CD4-positive, alpha-beta T cell (primary cell): ENCODE measurements around the gene TEX22. TPM values are rescaled to one million over a fixed set of nuclear protein-coding genes. Genes with fewer than 3 reads are reported as not detected.

Experiments used
- ATAC-seq: fragments of 200-7000 bp; cut with Tn5 transposase; one replicate; pipeline ENCODE4 v1.10.0; 2022; ENCODE audit warnings: mild to moderate bottlenecking; ENCODE audit not compliant: poor library complexity
- CTCF ChIA-PET: fragments of 350-600 bp; sonication (Branson Sonifier 250); formaldehyde crosslinking; loops from one replicate; lab custom pipeline; 2021; ENCODE audit warnings: antibody characterized with exemption, inconsistent platforms; lab: Charles Lee
- POLR2A ChIA-PET: fragments of 350-600 bp; sonication (Branson Sonifier 250); formaldehyde crosslinking; loops from one replicate; lab custom pipeline; 2021; ENCODE audit warnings: antibody characterized with exemption, inconsistent platforms; lab: Charles Lee
- DNase-seq, 14 experiments: peaks; one replicate each; pipeline ENCODE4 v3.0.0-alpha.2; 2013 to 2020; ENCODE audit warnings: mixed read lengths in 2 of 14
- H3K27ac ChIP-seq, 2 donors: one replicate each; pipeline versions ENCODE4 v1.5.1 to v1.7.0; 2013; ENCODE audit warnings: low read length in 2 of 2, low read depth in 1 of 2, mild to moderate bottlenecking in 1 of 2
- H3K27me3 ChIP-seq, 2 experiments: 1 replicate in 1 of 2; 2 replicates in 1 of 2; pipeline versions ENCODE4 v1.6.1 to v1.7.0; 2013; ENCODE audit warnings: low read length in 2 of 2, control low read depth in 1 of 2, mild to moderate bottlenecking in 1 of 2, moderate library complexity in 1 of 2; ENCODE audit not compliant: insufficient read depth in 2 of 2, control insufficient read depth in 1 of 2
- H3K36me3 ChIP-seq: one replicate; pipeline ENCODE4 v1.6.1; 2013; ENCODE audit warnings: low read length, control low read depth; ENCODE audit not compliant: insufficient read depth
- H3K4me1 ChIP-seq: one replicate; pipeline ENCODE4 v1.6.1; 2013; ENCODE audit warnings: low read length, control low read depth; ENCODE audit not compliant: insufficient read depth
- H3K4me3 ChIP-seq: one replicate; pipeline ENCODE4 v1.5.1; 2013; ENCODE audit warnings: mild to moderate bottlenecking, low read length, moderate library complexity
- H3K9me3 ChIP-seq, 2 experiments: 1 replicate in 1 of 2; 2 replicates in 1 of 2; pipeline versions ENCODE4 v1.6.1 to v1.7.0; 2013; ENCODE audit warnings: low read length in 2 of 2, mild to moderate bottlenecking in 2 of 2, control low read depth in 1 of 2, moderate library complexity in 1 of 2; ENCODE audit not compliant: control insufficient read depth in 1 of 2, insufficient read depth in 1 of 2
- H3K27ac Mint-ChIP-seq: one replicate; pipeline ENCODE4 v1.8.0; 2020; ENCODE audit warnings: mixed read lengths
- H3K27me3 Mint-ChIP-seq: one replicate; pipeline ENCODE4 v1.8.0; 2021; ENCODE audit warnings: mixed read lengths
- H3K36me3 Mint-ChIP-seq: one replicate; pipeline ENCODE4 v1.8.0; 2021; ENCODE audit warnings: low read depth, mixed read lengths
- H3K4me1 Mint-ChIP-seq: one replicate; pipeline ENCODE4 v1.8.0; 2021; ENCODE audit warnings: low read depth, mixed read lengths
- H3K4me3 Mint-ChIP-seq: one replicate; pipeline ENCODE4 v1.8.0; 2020; ENCODE audit warnings: mild to moderate bottlenecking, mixed read lengths
- H3K9me3 Mint-ChIP-seq: one replicate; pipeline ENCODE4 v1.8.0; 2020; ENCODE audit warnings: mixed read lengths
- intact Hi-C, 2 experiments: fragments of 100-400 bp; cut with DNase I in 1 of 2; cut with micrococcal nuclease in 1 of 2; formaldehyde crosslinking; loops; one replicate each; pipeline versions ENCODE4 v1.15.1 to v1.9.0; 2023 to 2025; cut with DNase I, micrococcal nuclease
- total RNA-seq, 174 experiments: library from RNA in 2 of 174; stranded (reverse) in 2 of 174; gene quantifications; one replicate each; pipeline ENCODE4 v1.2.3 and lab custom pipeline; 2021 to 2026
- TF ChIP-seq, protein P1 (sequence below): fragments of 200-600 bp; IDR thresholded peaks from one replicate; pipeline ENCODE4 v1.8.0; 2022; ENCODE audit warnings: antibody characterized with exemption, mild to moderate bottlenecking

Gene TEX22
- total RNA-seq, 2 experiments from 2014 or later: 1.3 to 2.8 TPM

DNA sequence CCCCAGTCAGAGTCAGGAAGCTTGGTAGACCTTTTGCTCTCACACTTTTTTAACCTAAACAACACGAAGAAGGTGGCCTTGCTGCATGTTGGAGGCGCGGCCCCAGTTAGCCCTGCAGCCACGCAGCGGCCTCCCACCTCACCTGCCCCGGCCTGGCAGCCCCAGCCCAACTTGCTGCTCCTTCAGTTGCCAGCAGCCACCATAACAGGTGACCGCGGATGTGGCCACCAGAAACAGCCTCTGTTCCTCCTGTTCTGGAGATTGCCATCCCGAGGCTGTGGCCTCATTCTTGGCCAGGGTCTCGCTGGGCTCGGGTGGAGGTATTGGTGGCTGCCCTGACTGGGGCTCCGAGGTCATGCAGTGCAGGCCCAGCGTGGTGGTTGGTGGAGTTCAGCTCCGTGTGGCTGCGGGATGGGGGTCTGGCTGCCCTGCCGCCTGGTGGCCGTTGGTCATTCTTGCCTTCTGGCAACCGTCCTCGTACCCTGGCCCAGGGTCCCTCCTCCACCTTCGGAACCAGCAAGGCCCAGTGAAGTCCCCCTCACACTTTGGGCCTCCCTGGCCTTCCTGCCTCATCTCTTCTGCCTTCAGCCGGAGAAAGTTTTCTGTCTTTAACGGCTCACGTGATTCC lies 20.7 kb upstream of the TEX22 start:
- H3K27ac Mint-ChIP-seq: no peak overlapping the region
- CTCF ChIA-PET: no interaction called here
- peaks cover 9% of the 10 kb centered on the region for H3K4me1 Mint-ChIP-seq
- H3K4me3 Mint-ChIP-seq: no peak overlapping the region
- TF ChIP-seq, protein P1, sequence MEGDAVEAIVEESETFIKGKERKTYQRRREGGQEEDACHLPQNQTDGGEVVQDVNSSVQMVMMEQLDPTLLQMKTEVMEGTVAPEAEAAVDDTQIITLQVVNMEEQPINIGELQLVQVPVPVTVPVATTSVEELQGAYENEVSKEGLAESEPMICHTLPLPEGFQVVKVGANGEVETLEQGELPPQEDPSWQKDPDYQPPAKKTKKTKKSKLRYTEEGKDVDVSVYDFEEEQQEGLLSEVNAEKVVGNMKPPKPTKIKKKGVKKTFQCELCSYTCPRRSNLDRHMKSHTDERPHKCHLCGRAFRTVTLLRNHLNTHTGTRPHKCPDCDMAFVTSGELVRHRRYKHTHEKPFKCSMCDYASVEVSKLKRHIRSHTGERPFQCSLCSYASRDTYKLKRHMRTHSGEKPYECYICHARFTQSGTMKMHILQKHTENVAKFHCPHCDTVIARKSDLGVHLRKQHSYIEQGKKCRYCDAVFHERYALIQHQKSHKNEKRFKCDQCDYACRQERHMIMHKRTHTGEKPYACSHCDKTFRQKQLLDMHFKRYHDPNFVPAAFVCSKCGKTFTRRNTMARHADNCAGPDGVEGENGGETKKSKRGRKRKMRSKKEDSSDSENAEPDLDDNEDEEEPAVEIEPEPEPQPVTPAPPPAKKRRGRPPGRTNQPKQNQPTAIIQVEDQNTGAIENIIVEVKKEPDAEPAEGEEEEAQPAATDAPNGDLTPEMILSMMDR: no peak
- no peaks in the 10 kb centered on the region for H3K36me3 Mint-ChIP-seq
- intact Hi-C loops: loop anchor here in 1 of 2 experiments (10.0 kb wide), 1 partner anchor 47 kb away; no protein-coding TSS in a partner anchor
- Histone ChIP-seq H3K4me1 (peaks cover 8% of the 10 kb centered on the region), H3K27me3 (no peaks in the 10 kb centered on the region), H3K4me3 (no peak overlapping the region), H3K27ac (no peak overlapping the region), H3K36me3 (no peaks in the 10 kb centered on the region), H3K9me3 (no peaks in the 10 kb centered on the region)
- POLR2A ChIA-PET: no interaction called here
- no peaks in the 10 kb centered on the region for H3K27me3 Mint-ChIP-seq
- H3K9me3 Mint-ChIP-seq: no peaks in the 10 kb centered on the region
- DNase-seq (no peak), ATAC-seq (no peak)

DNA sequence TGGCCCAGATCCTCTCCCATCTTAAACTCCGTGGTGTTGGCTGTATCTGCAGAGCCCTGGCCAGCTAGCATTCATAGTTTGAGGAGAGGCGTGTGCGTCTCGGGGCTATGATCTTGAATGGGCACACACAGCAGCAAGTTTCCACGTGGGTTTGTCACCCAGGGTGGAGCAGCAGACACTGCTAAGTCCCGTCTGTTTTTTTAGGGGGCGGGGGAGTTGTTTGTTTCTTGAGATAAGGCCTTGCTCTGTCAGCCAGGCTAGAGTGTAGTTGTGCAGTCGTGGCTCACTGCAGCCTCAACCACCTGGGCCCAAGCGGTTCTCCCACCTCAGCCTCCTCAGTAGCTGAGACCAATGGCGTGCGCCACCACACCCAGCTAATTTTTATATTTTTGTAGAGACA lies 20.1 kb upstream of the TEX22 start:
- no peak overlapping the region for H3K27ac ChIP-seq
- ATAC-seq (no peak), DNase-seq (no peak)
- intact Hi-C loops: loop anchor here in 1 of 2 experiments (10.0 kb wide), 1 partner anchor 47 kb away; no protein-coding TSS in a partner anchor
- H3K36me3 ChIP-seq: peaks cover 2% of the 10 kb centered on the region
- TF ChIP-seq, protein P1: no peak
- no peaks in the 10 kb centered on the region for H3K27me3 ChIP-seq
- peaks cover 3% of the 10 kb centered on the region for H3K36me3 Mint-ChIP-seq
- no peak overlapping the region for H3K27ac Mint-ChIP-seq
- CTCF ChIA-PET: no interaction called here
- POLR2A ChIA-PET: no interaction called here
- no peaks in the 10 kb centered on the region for H3K9me3 ChIP-seq
- peaks cover 8% of the 10 kb centered on the region for H3K4me1 ChIP-seq
- H3K4me1 Mint-ChIP-seq: peaks cover 9% of the 10 kb centered on the region
- H3K27me3 Mint-ChIP-seq: no peaks in the 10 kb centered on the region
- no peak overlapping the region for H3K4me3 ChIP-seq
- no peaks in the 10 kb centered on the region for H3K9me3 Mint-ChIP-seq
- no peak overlapping the region for H3K4me3 Mint-ChIP-seq

DNA sequence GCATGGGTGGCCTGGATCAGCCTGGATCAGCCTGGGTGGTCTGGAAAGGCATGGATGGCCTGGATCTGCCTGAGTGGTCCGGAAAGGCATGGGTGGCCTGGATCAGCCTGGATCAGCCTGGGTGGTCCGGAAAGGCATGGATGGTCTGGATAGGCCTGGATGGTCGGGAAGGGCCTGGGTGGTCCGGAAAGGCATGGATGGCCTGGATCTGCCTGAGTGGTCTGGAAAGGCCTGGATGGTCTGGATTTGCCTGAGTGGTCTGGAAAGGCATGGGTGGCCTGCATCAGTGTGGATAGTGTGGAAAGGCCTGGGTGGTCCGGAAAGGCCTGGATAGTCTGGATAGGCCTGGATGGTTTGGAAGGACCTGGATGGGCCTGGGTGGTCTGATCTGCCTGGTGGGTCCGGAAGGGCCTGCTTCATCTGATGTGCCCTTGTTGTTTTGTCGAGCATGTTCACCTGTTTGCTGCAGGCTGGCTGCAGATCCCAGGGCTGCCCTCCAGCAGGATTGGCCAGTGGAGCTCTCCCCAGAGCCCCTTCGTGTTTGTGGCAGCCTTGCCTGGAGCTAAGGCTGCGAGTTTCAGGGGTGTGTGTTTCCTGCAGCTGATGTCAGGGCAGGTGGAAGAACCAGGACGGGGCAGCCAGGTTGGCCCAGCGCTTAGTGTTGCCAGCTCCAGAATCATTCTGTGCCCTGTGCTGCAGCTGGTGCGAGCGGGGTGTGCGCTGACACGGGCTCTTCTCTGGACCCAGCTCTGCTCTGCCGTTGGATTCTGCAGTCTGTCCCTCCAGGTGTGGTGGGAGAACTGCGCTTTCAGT lies 19.3 kb upstream of the TEX22 start:
- Mint-ChIP-seq H3K4me1 (peaks cover 9% of the 10 kb centered on the region), H3K4me3 (no peak overlapping the region), H3K9me3 (no peaks in the 10 kb centered on the region), H3K27ac (no peak overlapping the region), H3K27me3 (no peaks in the 10 kb centered on the region), H3K36me3 (peaks cover 10% of the 10 kb centered on the region)
- ATAC-seq (no peak), DNase-seq (no peak)
- no peak overlapping the region for H3K27ac ChIP-seq
- no peaks in the 10 kb centered on the region for H3K27me3 ChIP-seq
- intact Hi-C loops: loop anchor here in 1 of 2 experiments (10.0 kb wide), 1 partner anchor 46 kb away; no protein-coding TSS in a partner anchor
- TF ChIP-seq, protein P1: no peak
- H3K4me3 ChIP-seq: no peak overlapping the region
- H3K9me3 ChIP-seq: no peaks in the 10 kb centered on the region
- H3K36me3 ChIP-seq: peaks cover 8% of the 10 kb centered on the region
- POLR2A ChIA-PET: no interaction called here
- H3K4me1 ChIP-seq: peaks cover 8% of the 10 kb centered on the region
- CTCF ChIA-PET: no interaction called here
